ENCODE data around the gene MSTN.
"Not testable (repeated sequence)": the region's sequence is repeated elsewhere in the genome, so short reads cannot be mapped to it uniquely, and the experiment has no call there.

MSTN gene

GRCh38 chr2:190062053-190062452 is 476 bp downstream of the MSTN start:
- no peak for FAIRE-seq
- TF ChIP-seq POLR2AphosphoS5 (IDR thresholded peaks at IDR 0.05; ENCODE audit: low read depth, low read length) (no peak), TAF1 (IDR thresholded peaks at IDR 0.05; ENCODE audit: borderline replicate concordance, low read depth, low read length) (no peak), POLR2A (IDR thresholded peaks at IDR 0.05; ENCODE audit: low read depth, low read length) (no peak)
- DNase-seq (ENCODE audit: insufficient read length): no peak

- DNase-seq (ENCODE audit: insufficient read length) (no peak), FAIRE-seq (no peak)
- no peak for TF ChIP-seq POLR2A (IDR thresholded peaks at IDR 0.05; ENCODE audit: low read depth, low read length)
- TF ChIP-seq TAF1 (IDR thresholded peaks at IDR 0.05; ENCODE audit: borderline replicate concordance, low read depth, low read length): no peak
- TF ChIP-seq POLR2AphosphoS5 (IDR thresholded peaks at IDR 0.05; ENCODE audit: low read depth, low read length): no peak
Observed at GRCh38 chr2:190060626-190061025, 1.9 kb downstream of the MSTN start.

DNA sequence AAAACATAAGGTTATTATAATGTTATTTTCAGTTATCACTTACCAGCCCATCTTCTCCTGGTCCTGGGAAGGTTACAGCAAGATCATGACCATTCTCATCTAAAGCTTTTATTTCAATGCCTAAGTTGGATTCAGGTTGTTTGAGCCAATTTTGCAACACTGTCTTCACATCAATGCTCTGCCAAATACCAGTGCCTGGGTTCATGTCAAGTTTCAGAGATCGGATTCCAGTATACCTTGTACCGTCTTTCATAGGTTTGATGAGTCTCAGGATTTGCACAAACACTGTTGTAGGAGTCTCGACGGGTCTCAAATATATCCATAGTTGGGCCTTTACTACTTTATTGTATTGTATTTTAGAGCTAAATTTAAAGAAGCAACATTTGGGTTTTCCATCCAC is 2.5 kb downstream of the MSTN start:
- DNase-seq (ENCODE audit: insufficient read length): no peak
- FAIRE-seq: no peak
- TF ChIP-seq POLR2A (IDR thresholded peaks at IDR 0.05; ENCODE audit: low read depth, low read length) (no peak), TAF1 (IDR thresholded peaks at IDR 0.05; ENCODE audit: borderline replicate concordance, low read depth, low read length) (no peak), POLR2AphosphoS5 (IDR thresholded peaks at IDR 0.05; ENCODE audit: low read depth, low read length) (no peak)

GRCh38 chr2:190053426-190053825 is 9.1 kb downstream of the MSTN start:
- FAIRE-seq: no peak
- DNase-seq (ENCODE audit: insufficient read length): no peak
- no peak for TF ChIP-seq POLR2AphosphoS5 (IDR thresholded peaks at IDR 0.05; ENCODE audit: low read depth, low read length)
- TF ChIP-seq POLR2A (IDR thresholded peaks at IDR 0.05; ENCODE audit: low read depth, low read length): no peak
- no peak for TF ChIP-seq TAF1 (IDR thresholded peaks at IDR 0.05; ENCODE audit: borderline replicate concordance, low read depth, low read length)

DNA sequence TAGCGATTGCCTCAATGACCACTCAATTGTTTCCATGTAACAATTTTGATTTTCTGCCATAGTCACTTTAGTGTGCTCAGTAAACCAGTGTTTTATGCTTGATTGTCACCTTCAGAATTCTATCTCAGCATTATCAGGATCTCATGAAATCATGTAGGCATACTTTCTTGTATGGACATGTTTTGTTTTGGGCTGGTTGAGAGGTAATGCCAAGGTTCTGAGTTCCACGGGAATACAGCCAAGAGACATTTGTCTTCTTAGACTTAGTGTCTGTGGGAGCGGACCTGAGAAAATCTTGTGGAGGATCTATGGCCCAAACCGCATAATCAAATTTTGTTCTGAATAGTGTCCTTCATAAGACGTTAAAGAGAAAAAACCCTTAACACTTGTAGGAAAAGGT is 10.2 kb downstream of the MSTN start:
- no peak for FAIRE-seq
- TF ChIP-seq POLR2A (IDR thresholded peaks at IDR 0.05; ENCODE audit: low read depth, low read length) (no peak), TAF1 (IDR thresholded peaks at IDR 0.05; ENCODE audit: borderline replicate concordance, low read depth, low read length) (no peak), POLR2AphosphoS5 (IDR thresholded peaks at IDR 0.05; ENCODE audit: low read depth, low read length) (no peak)
- DNase-seq (ENCODE audit: insufficient read length): no peak

DNA sequence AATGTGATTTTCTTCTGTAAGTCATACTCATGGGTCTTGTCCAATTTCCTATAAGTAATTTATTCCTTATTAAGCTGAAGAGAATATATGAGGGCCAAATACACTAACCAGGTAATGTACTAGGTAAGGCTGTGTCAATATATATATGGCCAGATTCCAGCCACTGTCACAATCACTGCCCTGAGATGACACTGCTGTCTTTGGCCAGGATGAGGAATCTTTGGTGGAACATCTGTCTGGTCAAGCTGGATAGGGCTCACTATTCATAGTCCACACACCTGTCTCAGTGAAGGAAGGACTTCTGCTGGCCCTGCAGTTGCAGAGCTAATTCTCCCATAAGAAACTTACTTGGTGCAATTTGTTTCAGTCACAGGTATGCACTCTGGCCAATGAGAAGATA is 11.3 kb downstream of the MSTN start:
- no peak for DNase-seq (ENCODE audit: insufficient read length)
- no peak for FAIRE-seq
- TF ChIP-seq TAF1 (IDR thresholded peaks at IDR 0.05; ENCODE audit: borderline replicate concordance, low read depth, low read length): no peak
- TF ChIP-seq POLR2A (IDR thresholded peaks at IDR 0.05; ENCODE audit: low read depth, low read length): no peak
- TF ChIP-seq POLR2AphosphoS5 (IDR thresholded peaks at IDR 0.05; ENCODE audit: low read depth, low read length): no peak

DNA sequence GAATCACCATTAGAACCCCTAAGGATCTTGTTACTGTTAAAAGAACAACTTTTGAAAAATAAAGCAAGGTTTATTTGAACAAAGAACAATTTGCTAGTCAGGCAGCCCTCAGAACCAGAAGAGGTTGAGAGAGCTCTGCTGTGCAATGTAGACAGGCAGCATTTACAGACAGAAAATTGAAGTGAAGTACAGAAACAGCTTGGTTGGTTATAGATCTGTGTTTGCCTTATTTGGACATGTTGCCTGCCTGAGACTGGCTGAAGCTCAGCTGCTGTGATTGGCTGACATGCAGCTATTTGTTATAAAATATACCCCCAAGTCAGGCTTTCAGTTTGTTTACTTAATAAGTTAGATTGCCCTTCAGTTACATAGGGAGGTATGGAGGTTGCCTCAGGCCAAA is 12.5 kb downstream of the MSTN start:
- TF ChIP-seq POLR2AphosphoS5 (IDR thresholded peaks at IDR 0.05; ENCODE audit: low read depth, low read length): no peak
- no peak for DNase-seq (ENCODE audit: insufficient read length)
- no peak for FAIRE-seq

DNA sequence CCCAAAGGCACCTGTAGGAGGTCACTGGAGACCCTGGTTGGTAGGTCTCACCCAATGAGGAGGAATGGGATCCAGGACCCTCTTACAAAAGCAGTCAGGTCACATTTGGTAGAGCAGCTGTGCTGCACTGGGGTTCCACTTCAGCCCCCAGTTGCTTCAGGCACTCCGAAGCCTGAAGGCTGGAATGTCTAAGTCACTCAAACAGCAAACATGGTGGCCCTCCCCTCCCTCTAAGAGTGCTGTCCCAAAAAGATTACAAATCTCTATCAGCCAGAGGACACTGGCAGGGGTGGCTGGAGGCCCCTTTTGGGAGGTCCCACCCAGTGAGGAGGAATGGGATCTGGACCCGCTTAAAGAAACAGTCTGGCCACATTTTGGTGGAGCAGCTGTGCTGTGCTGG is 17.7 kb downstream of the MSTN start:
- FAIRE-seq: no peak
- DNase-seq (ENCODE audit: insufficient read length): no peak
- TF ChIP-seq TAF1 (IDR thresholded peaks at IDR 0.05; ENCODE audit: borderline replicate concordance, low read depth, low read length) (no peak), POLR2AphosphoS5 (IDR thresholded peaks at IDR 0.05; ENCODE audit: low read depth, low read length) (no peak), POLR2A (IDR thresholded peaks at IDR 0.05; ENCODE audit: low read depth, low read length) (no peak)

DNA sequence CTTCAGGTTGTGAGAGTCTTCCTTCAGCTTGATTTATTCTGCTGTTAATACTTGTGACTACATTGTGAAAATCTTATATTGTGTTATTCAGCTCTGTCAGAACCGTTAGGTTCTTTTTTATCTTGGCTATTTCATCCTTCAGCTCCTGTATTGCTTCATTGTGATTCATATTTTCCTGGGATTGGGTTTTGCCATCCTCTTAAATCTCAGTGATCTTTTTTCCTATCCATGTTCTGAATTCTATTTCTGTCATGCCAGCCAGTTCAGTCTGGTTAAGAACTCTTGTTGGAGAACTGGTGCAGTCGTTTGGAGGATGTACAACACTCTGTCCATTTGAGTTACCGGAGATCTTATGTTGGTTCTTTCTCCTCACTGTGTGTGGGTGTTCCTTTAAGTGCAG is 19.1 kb downstream of the MSTN start:
- TF ChIP-seq TAF1 (IDR thresholded peaks at IDR 0.05; ENCODE audit: borderline replicate concordance, low read depth, low read length) (no peak), POLR2AphosphoS5 (IDR thresholded peaks at IDR 0.05; ENCODE audit: low read depth, low read length) (no peak), POLR2A (IDR thresholded peaks at IDR 0.05; ENCODE audit: low read depth, low read length) (no peak)
- DNase-seq (ENCODE audit: insufficient read length) (no peak), FAIRE-seq (no peak)

DNA sequence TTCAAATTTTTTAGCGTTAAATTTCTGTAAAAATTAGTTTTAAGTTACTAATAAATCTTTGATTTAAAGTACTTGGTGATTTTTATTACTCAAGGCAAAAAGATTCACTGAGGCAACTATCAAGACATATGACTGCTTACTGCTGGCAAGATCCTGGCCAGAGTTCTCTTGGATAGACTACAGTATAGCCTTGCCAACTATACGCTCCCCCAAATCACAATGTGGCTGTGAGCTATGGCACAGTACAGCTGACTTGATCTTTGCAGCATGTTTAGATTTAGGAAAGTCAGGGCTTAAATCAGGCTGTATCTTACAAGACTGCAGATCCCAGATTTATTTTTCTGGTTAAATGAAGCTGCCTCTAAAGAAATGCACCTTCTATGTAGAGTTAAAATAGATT is 26.5 kb downstream of the MSTN start:
- no peak for DNase-seq (ENCODE audit: insufficient read length)
- TF ChIP-seq POLR2AphosphoS5 (IDR thresholded peaks at IDR 0.05; ENCODE audit: low read depth, low read length): no peak
- TF ChIP-seq POLR2A (IDR thresholded peaks at IDR 0.05; ENCODE audit: low read depth, low read length): no peak
- TF ChIP-seq TAF1 (IDR thresholded peaks at IDR 0.05; ENCODE audit: borderline replicate concordance, low read depth, low read length): no peak
- FAIRE-seq: no peak

DNA sequence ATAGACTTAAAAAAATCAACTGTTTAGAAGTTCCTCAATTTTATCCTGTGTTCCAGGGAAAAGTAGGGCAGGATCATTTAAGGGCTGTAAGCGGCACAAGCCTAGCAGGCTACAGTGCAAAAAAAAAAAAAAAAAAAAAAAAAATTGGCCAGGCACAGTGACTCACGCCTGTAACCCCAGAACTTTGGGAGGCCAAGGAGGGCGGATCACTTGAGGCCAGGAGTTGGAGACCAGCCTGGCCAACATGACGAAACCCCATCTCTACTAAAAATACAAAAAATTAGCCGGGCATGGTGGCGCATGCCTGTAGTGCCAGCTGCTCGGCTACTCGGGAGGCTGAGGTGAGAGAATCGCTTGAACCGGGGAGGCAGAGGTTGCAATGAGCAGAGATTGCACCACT is 28.1 kb downstream of the MSTN start:
- DNase-seq (ENCODE audit: insufficient read length); FAIRE-seq: not testable (repeated sequence)

DNA sequence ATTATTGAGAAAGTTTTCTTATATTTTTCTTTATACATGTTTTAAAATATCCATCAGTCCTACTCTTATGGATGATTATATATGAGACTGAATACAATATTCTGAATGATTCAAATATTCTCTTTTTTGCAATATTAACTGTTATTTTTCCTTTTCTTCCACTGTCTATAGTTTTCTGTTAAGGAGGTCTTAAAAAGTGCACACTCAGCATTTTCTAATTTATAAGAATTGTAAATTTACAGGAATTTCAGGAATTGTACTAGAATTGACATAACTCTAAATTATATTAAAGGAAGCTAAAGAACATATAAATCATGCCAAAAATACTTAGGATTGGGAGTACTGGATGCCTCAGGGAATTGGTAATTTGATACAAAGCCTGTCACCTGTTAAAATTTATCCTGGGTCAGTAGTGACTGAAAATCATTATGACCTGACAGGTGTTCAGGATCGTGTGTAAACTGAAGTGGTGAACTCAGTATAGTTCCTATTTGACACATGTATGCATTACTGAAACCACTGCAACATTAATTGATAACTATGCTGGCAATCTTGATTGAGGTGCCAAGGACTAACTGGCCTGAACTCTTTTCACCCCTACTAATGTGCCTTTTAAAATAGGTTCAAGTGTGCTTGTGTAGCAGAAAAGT is 30.4 kb downstream of the MSTN start:
- DNase-seq (ENCODE audit: insufficient read length): no peak
- TF ChIP-seq POLR2A (IDR thresholded peaks at IDR 0.05; ENCODE audit: low read depth, low read length) (no peak), TAF1 (IDR thresholded peaks at IDR 0.05; ENCODE audit: borderline replicate concordance, low read depth, low read length) (no peak), POLR2AphosphoS5 (IDR thresholded peaks at IDR 0.05; ENCODE audit: low read depth, low read length) (no peak)
- no peak for FAIRE-seq

DNA sequence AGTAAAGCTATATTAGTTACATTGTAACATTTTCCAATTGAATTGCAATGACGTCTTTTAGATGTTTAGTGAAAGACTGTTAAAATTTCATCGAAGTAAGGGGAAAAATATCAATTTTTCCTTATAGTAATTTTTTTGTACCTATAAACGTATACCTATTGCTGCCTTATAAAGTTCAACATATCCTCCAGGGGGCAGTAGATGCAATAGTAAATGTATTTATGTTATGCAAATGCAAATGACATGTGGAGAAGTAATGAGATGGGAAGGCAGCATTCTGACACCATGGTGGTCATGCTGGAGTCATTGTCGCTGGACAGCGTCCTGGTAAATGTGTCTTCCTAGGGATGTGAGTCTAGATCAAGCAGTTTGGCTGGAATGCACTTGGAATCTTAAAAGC is 38.7 kb downstream of the MSTN start:
- no peak for DNase-seq (ENCODE audit: insufficient read length)
- TF ChIP-seq TAF1 (IDR thresholded peaks at IDR 0.05; ENCODE audit: borderline replicate concordance, low read depth, low read length): no peak
- no peak for TF ChIP-seq POLR2AphosphoS5 (IDR thresholded peaks at IDR 0.05; ENCODE audit: low read depth, low read length)
- no peak for TF ChIP-seq POLR2A (IDR thresholded peaks at IDR 0.05; ENCODE audit: low read depth, low read length)
- FAIRE-seq: no peak
